IMR-90 (cell line): ENCODE measurements around the gene MTR. TPM values are rescaled to one million over a fixed set of nuclear protein-coding genes. Genes with fewer than 3 reads are reported as not detected.

Experiments used
- ATAC-seq: fragments of 200-7000 bp; cut with Tn5 transposase; 2 replicates; pipeline ENCODE4 v1.9.1; 2020; ENCODE audit warnings: low read depth, mild to moderate bottlenecking, moderate library complexity
- BruUV-seq: library from RNA; stranded (reverse); fragments of 400-500 nt; replicated peaks from 2 replicates; lab custom pipeline; 2021; lab: Mats Ljungman, UMichigan
- CTCF ChIA-PET: fragments of 300-600 bp; formaldehyde crosslinking; extraction: SDS; loops from one replicate; lab custom pipeline; 2021; ENCODE audit warnings: antibody characterized with exemption; lab: Yijun Ruan, JAX
- POLR2A ChIA-PET: fragments of 300-600 bp; sonication (Branson Sonifier 250); formaldehyde crosslinking; loops from one replicate; lab custom pipeline; 2022; ENCODE audit warnings: antibody characterized with exemption; ENCODE audit not compliant: unreplicated experiment; lab: Charles Lee
- DNase-seq: peaks from one replicate; pipeline ENCODE4 v3.0.0; 2013
- H2AFZ ChIP-seq: replicated peaks from 2 replicates; pipeline ENCODE3; 2013; ENCODE audit warnings: low read length, mild to moderate bottlenecking; ENCODE audit not compliant: poor library complexity
- H2AK5ac ChIP-seq: 2 replicates; pipeline ENCODE4 v1.6.1; 2013; ENCODE audit warnings: low read depth, low read length, inconsistent platforms
- H2AK9ac ChIP-seq: replicated peaks from 2 replicates; pipeline ENCODE3; 2013; ENCODE audit warnings: mild to moderate bottlenecking, low read depth, low read length, moderate library complexity; ENCODE audit not compliant: poor library complexity
- H2BK120ac ChIP-seq: 2 replicates; pipeline ENCODE4 v1.6.1; 2013; ENCODE audit warnings: low read depth, low read length, inconsistent platforms
- H2BK15ac ChIP-seq: 3 replicates; pipeline ENCODE4 v1.6.1; 2013; ENCODE audit warnings: low read depth, low read length, inconsistent platforms
- H2BK20ac ChIP-seq: 2 replicates; pipeline ENCODE4 v1.6.1; 2013; ENCODE audit warnings: low read depth, mild to moderate bottlenecking, inconsistent platforms, low read length, moderate library complexity
- H2BK5ac ChIP-seq: 2 replicates; pipeline ENCODE4 v1.6.1; 2013; ENCODE audit warnings: mild to moderate bottlenecking, low read depth, low read length, inconsistent platforms; ENCODE audit not compliant: poor library complexity, severe bottlenecking
- H3K14ac ChIP-seq: replicated peaks from 2 replicates; pipeline ENCODE4 v1.6.1; 2013; ENCODE audit warnings: low read depth, low read length, inconsistent platforms
- H3K18ac ChIP-seq: 2 replicates; pipeline ENCODE4 v1.6.1; 2013; ENCODE audit warnings: low read depth, low read length, control low read depth
- H3K23ac ChIP-seq: 2 replicates; pipeline ENCODE4 v1.6.1; 2013; ENCODE audit warnings: low read depth, low read length, inconsistent platforms
- H3K27ac ChIP-seq: 2 replicates; pipeline ENCODE4 v1.5.1; 2013; ENCODE audit warnings: mild to moderate bottlenecking, control low read depth, low read length; ENCODE audit not compliant: insufficient read depth
- H3K27me3 ChIP-seq: 2 replicates; pipeline ENCODE4 v1.6.1; 2013; ENCODE audit warnings: low read length; ENCODE audit not compliant: control insufficient read depth, insufficient read depth
- H3K36me3 ChIP-seq: 2 replicates; pipeline ENCODE4 v1.6.1; 2013; ENCODE audit warnings: low read length, mixed read lengths; ENCODE audit not compliant: control insufficient read depth, insufficient read depth
- H3K4ac ChIP-seq: 2 replicates; pipeline ENCODE4 v1.6.1; 2013; ENCODE audit warnings: low read depth, low read length, inconsistent platforms
- H3K4me1 ChIP-seq: 2 replicates; pipeline ENCODE4 v1.6.1; 2013; ENCODE audit warnings: low read length, mixed read lengths; ENCODE audit not compliant: control insufficient read depth, insufficient read depth
- H3K4me2 ChIP-seq: 2 replicates; pipeline ENCODE4 v1.6.1; 2013; ENCODE audit warnings: low read depth, mild to moderate bottlenecking, control low read depth, low read length, moderate library complexity
- H3K4me3 ChIP-seq: 2 replicates; pipeline ENCODE4 v1.5.1; 2013; ENCODE audit warnings: low read depth, mild to moderate bottlenecking, control low read depth, low read length, moderate library complexity; ENCODE audit not compliant: insufficient read depth
- H3K56ac ChIP-seq: 2 replicates; pipeline ENCODE4 v1.6.1; 2013; ENCODE audit warnings: low read length, inconsistent platforms; ENCODE audit not compliant: insufficient read depth; ENCODE audit errors: extremely low read depth
- H3K79me1 ChIP-seq, 2 experiments: 2 replicates each; pipeline ENCODE4 v1.6.1; 2013; ENCODE audit warnings: low read length in 2 of 2, inconsistent platforms in 1 of 2, low read depth in 1 of 2
- H3K9ac ChIP-seq: 2 replicates; pipeline ENCODE4 v1.6.1; 2013; ENCODE audit warnings: low read depth, low read length, control low read depth
- H3K9me1 ChIP-seq: 2 replicates; pipeline ENCODE4 v1.6.1; 2013; ENCODE audit warnings: low read length, inconsistent platforms; ENCODE audit not compliant: insufficient read depth
- H3K9me3 ChIP-seq: 2 replicates; pipeline ENCODE4 v1.6.1; 2013; ENCODE audit warnings: low read length; ENCODE audit not compliant: control insufficient read depth, insufficient read depth
- H4K20me1 ChIP-seq: 2 replicates; pipeline ENCODE4 v1.6.1; 2013; ENCODE audit warnings: low read length, inconsistent platforms; ENCODE audit not compliant: insufficient read depth
- H4K5ac ChIP-seq: 2 replicates; pipeline ENCODE4 v1.6.1; 2013; ENCODE audit warnings: mild to moderate bottlenecking, low read depth, low read length, control low read depth
- H4K8ac ChIP-seq, 2 experiments: 2 replicates each; pipeline ENCODE4 v1.6.1; 2013; ENCODE audit warnings: low read depth in 2 of 2, low read length in 2 of 2, control low read depth in 1 of 2, inconsistent platforms in 1 of 2
- H4K91ac ChIP-seq: 2 replicates; pipeline ENCODE4 v1.6.1; 2013; ENCODE audit warnings: low read depth, low read length, inconsistent platforms; ENCODE audit not compliant: insufficient read depth
- ELK1 ChIP-seq: fragments of 150-350 bp; IDR thresholded peaks from 2 replicates; pipeline ENCODE4 v1.6.1; 2016; ENCODE audit warnings: low read depth, mild to moderate bottlenecking, low read length, moderate library complexity, borderline replicate concordance
- MXI1 ChIP-seq: IDR thresholded peaks from 2 replicates; pipeline ENCODE4 v1.6.1; 2012; ENCODE audit warnings: low read depth, mild to moderate bottlenecking, low read length, moderate library complexity, borderline replicate concordance
- NFE2L2 ChIP-seq: fragments of 150-350 bp; IDR thresholded peaks from 2 replicates; pipeline ENCODE4 v1.6.1; 2016; ENCODE audit warnings: low read depth, mild to moderate bottlenecking, low read length
- RAD21 ChIP-seq: IDR thresholded peaks from 2 replicates; pipeline ENCODE4 v1.6.1; 2012; ENCODE audit warnings: low read length, improper control_type of control experiment
- WGBS, 2 experiments: methylation state at CpG; one replicate each; pipeline versions ENCODE4 v1.1.5 to v1.1.7; 2013; ENCODE audit warnings: missing lambda C conversion rate in 2 of 2; ENCODE audit not compliant: insufficient read length in 1 of 2; ENCODE audit errors: extremely low coverage in 2 of 2; 5-methylcytosine and 5-hydroxymethylcytosine counted together
- dilution Hi-C: fragments of 300-500 bp; cut with HindIII; formaldehyde crosslinking; loops from one replicate; pipeline ENCODE4 v1.14.3; 2018; ENCODE audit warnings: low sequenced_read_pairs; ENCODE audit not compliant: unreplicated experiment
- in situ Hi-C: fragments of 300-500 bp; cut with MboI; formaldehyde crosslinking; loops from 3 replicates; pipeline ENCODE4 v1.14.3; 2019; ENCODE audit warnings: low sequenced_read_pairs, inconsistent platforms, mixed read lengths
- intact Hi-C: fragments of 100-400 bp; cut with micrococcal nuclease; formaldehyde crosslinking; loops from 2 replicates; pipeline ENCODE4 v1.10.0; 2022
- polyA plus RNA-seq, 3 experiments: library from polyadenylated mRNA; depleted of rRNA; stranded (reverse); fragments of >200 nt; gene quantifications; 2 replicates each; pipeline ENCODE4 v1.2.3, GENCODE V29; 2012; ENCODE audit warnings: low replicate concordance in 1 of 3
- total RNA-seq: library from RNA; depleted of rRNA; stranded (reverse); fragments of >200 nt; gene quantifications from 2 replicates; pipeline ENCODE4 v1.2.3, GENCODE V29; 2012

MTR gene
- total and polyA plus RNA-seq, 2 of the 4 experiments (the other 2 are of a cell fraction): 7.7 to 31.0 TPM

DNA sequence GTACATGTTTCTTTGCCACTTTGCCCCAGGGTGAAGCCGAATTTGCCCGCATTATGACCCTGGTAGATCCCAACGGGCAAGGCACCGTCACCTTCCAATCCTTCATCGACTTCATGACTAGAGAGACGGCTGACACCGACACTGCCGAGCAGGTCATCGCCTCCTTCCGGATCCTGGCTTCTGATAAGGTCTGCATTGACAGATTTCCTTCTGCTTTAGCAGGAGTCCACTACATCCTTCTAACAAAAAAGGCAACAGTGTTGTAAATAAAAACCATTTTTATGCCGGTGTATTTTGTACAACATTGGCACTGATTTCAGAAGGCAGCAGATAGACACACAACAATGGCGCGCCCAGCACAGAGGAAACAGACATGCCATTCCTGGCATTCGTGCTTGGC, 34.1 kb upstream of the MTR start:
- no peaks in the 10 kb centered on the region for H3K36me3 ChIP-seq
- no peak overlapping the region for H3K4ac ChIP-seq
- H2AFZ ChIP-seq: no peak overlapping the region
- WGBS, 2 experiments: 83% methylated on average over 12 of the region's 14 CpGs; no CpG with 5 or more reads in 1 of the 2 experiments
- H3K9me1 ChIP-seq: no peaks in the 10 kb centered on the region
- ATAC-seq (no peak), DNase-seq (no peak)
- H2AK5ac ChIP-seq: no peak overlapping the region
- H3K4me2 ChIP-seq: no peak overlapping the region
- no peaks in the 10 kb centered on the region for H3K27me3 ChIP-seq
- TF ChIP-seq NFE2L2: no peak
- TF ChIP-seq MXI1: no peak
- no peak for TF ChIP-seq RAD21
- TF ChIP-seq ELK1: no peak
- H3K27ac ChIP-seq: no peak overlapping the region
- no peak overlapping the region for H3K9ac ChIP-seq
- H3K79me1 ChIP-seq: no peaks in the 10 kb centered on the region
- in situ Hi-C loops: loop anchor here (25.0 kb wide), 1 partner anchor 626 kb away; no protein-coding TSS in a partner anchor
- dilution Hi-C loops: no loop called here
- POLR2A ChIA-PET: no interaction called here
- intact Hi-C loops: no loop called here
- no peaks in the 10 kb centered on the region for H3K4me1 ChIP-seq
- no peak overlapping the region for H2BK5ac ChIP-seq
- CTCF ChIA-PET: no interaction called here
- no peak overlapping the region for H3K18ac ChIP-seq
- no peak overlapping the region for H2AK9ac ChIP-seq
- H4K8ac ChIP-seq: no peak overlapping the region
- no peak overlapping the region for H3K56ac ChIP-seq
- no peak overlapping the region for H2BK20ac ChIP-seq
- no peak overlapping the region for H3K14ac ChIP-seq
- no peak overlapping the region for H4K5ac ChIP-seq
- no peak overlapping the region for H2BK15ac ChIP-seq
- no TSS peak for BruUV-seq
- no peak overlapping the region for H3K23ac ChIP-seq
- no peak overlapping the region for H2BK120ac ChIP-seq
- H3K4me3 ChIP-seq: no peak overlapping the region
- H3K9me3 ChIP-seq: no peaks in the 10 kb centered on the region
- H4K20me1 ChIP-seq: no peaks in the 10 kb centered on the region
- H4K91ac ChIP-seq: no peak overlapping the region
